Adrenal gland (tissue), 5 donors: Measurements from ENCODE around the gene TNRC6C.

Experiments used
- POLR2A ChIP-seq, 2 donors: fragments of 450-650 bp; IDR thresholded peaks; one replicate each; pipeline ENCODE4 v1.6.1; 2017; ENCODE audit warnings: antibody characterized with exemption in 2 of 2, mild to moderate bottlenecking in 2 of 2, moderate library complexity in 1 of 2
- TF ChIP-seq, protein P1 (sequence below), 6 experiments: fragments of 450-650 bp in 4 of 6; fragments of 200-600 bp in 2 of 6; sonication (generic) in 1 of 6; IDR thresholded peaks; 1 replicate in 5 of 6; 2 replicates in 1 of 6; pipeline versions ENCODE4 v1.5.1 to v1.8.0; 2016 to 2021; ENCODE audit warnings: antibody characterized with exemption in 6 of 6, mild to moderate bottlenecking in 2 of 6, moderate library complexity in 1 of 6
- donor health status: DM: no; HTN: no; CAD: no.

DNA sequence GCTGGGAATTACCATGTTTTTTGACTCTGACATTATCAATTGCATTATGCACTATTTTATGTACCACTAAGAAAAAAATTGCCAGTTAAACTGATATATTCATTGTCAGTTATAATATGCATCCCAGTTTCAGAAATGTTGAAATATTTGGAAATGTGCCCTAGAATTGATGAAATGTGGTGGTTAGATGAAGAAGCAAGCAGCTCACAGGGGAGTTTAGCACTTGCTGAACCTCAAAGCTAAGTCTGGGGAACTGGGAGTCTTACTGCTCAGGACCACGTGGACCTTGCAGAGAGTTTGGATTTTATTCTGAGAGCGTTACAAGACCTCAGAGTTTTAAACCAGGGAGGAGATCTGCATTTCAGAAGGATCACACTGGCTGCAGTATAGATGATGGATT is 67.9 kb downstream of the TNRC6C start:
- no peak for TF ChIP-seq POLR2A (IDR thresholded peaks at IDR 0.05)
- TF ChIP-seq, protein P1, sequence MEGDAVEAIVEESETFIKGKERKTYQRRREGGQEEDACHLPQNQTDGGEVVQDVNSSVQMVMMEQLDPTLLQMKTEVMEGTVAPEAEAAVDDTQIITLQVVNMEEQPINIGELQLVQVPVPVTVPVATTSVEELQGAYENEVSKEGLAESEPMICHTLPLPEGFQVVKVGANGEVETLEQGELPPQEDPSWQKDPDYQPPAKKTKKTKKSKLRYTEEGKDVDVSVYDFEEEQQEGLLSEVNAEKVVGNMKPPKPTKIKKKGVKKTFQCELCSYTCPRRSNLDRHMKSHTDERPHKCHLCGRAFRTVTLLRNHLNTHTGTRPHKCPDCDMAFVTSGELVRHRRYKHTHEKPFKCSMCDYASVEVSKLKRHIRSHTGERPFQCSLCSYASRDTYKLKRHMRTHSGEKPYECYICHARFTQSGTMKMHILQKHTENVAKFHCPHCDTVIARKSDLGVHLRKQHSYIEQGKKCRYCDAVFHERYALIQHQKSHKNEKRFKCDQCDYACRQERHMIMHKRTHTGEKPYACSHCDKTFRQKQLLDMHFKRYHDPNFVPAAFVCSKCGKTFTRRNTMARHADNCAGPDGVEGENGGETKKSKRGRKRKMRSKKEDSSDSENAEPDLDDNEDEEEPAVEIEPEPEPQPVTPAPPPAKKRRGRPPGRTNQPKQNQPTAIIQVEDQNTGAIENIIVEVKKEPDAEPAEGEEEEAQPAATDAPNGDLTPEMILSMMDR (IDR thresholded peaks at IDR 0.05) = no peak
